SH-SY5Y (cell line): ENCODE measurements around the gene SIRPA.
A peak's percentile ranks its signal among the peaks of the same experiment; 100 is the strongest.

Experiments
- GATA2 ChIP-seq: IDR thresholded peaks from 2 replicates; pipeline ENCODE4 v1.6.1; 2011; ENCODE audit warnings: mild to moderate bottlenecking, low read depth, low read length
- GATA3 ChIP-seq: IDR thresholded peaks from 2 replicates; pipeline ENCODE4 v1.6.1; 2011; ENCODE audit warnings: low read depth, mild to moderate bottlenecking, low read length, moderate library complexity

SIRPA gene

GRCh38 chr20:1875762-1876161, 19.4 kb upstream of the SIRPA start:
- no peak for TF ChIP-seq GATA2
- TF ChIP-seq GATA3: no peak

- TF ChIP-seq GATA3 (no peak), GATA2 (no peak)
Observed at GRCh38 chr20:1876217-1876921, 18.8 kb upstream of the SIRPA start.

GRCh38 chr20:1876975-1877608, 18.1 kb upstream of the SIRPA start:
- TF ChIP-seq GATA2: no peak
- no peak for TF ChIP-seq GATA3

- no peak for TF ChIP-seq GATA2
- no peak for TF ChIP-seq GATA3
Observed at GRCh38 chr20:1877609-1878200, 17.5 kb upstream of the SIRPA start.

GRCh38 chr20:1879369-1879768, 15.8 kb upstream of the SIRPA start:
- TF ChIP-seq GATA3 (no peak), GATA2 (0 out of 2 replicates have a peak, but pooled peaks have one; percentile 12)

- TF ChIP-seq GATA2: no peak
- TF ChIP-seq GATA3: no peak
Observed at GRCh38 chr20:1879934-1880333, 15.3 kb upstream of the SIRPA start.

GRCh38 chr20:1880529-1881239, 14.5 kb upstream of the SIRPA start:
- TF ChIP-seq GATA3: no peak
- no peak for TF ChIP-seq GATA2

GRCh38 chr20:1881240-1881835, 13.9 kb upstream of the SIRPA start:
- TF ChIP-seq GATA3: no peak

GRCh38 chr20:1882026-1882425, 13.2 kb upstream of the SIRPA start:
- TF ChIP-seq GATA3 (no peak), GATA2 (no peak)

GRCh38 chr20:1883986-1884385, 11.2 kb upstream of the SIRPA start:
- TF ChIP-seq GATA2 (no peak), GATA3 (no peak)

- TF ChIP-seq GATA3 (no peak), GATA2 (no peak)
Observed at GRCh38 chr20:1885254-1885653, 10.0 kb upstream of the SIRPA start.

- no peak for TF ChIP-seq GATA3
- TF ChIP-seq GATA2: no peak
Observed at GRCh38 chr20:1885940-1886693, 9.1 kb upstream of the SIRPA start.

GRCh38 chr20:1887321-1887720, 7.9 kb upstream of the SIRPA start:
- no peak for TF ChIP-seq GATA2
- no peak for TF ChIP-seq GATA3

GRCh38 chr20:1887756-1888155, 7.5 kb upstream of the SIRPA start:
- no peak for TF ChIP-seq GATA2
- no peak for TF ChIP-seq GATA3
